Right lobe of liver (tissue), 4 donors: ENCODE results near the gene RBBP7.

ENCODE experiments used
- POLR2A ChIP-seq: fragments of 450-650 bp; IDR thresholded peaks from one replicate; pipeline ENCODE4 v1.6.1; 2017; ENCODE audit warnings: antibody characterized with exemption, mild to moderate bottlenecking
- TF ChIP-seq, protein P1 (sequence below), 4 donors: fragments of 200-600 bp in 3 of 4; fragments of 450-650 bp in 1 of 4; IDR thresholded peaks; one replicate each; pipeline versions ENCODE4 v1.5.1 to v1.8.0; 2016 to 2022; ENCODE audit warnings: antibody characterized with exemption in 4 of 4, mild to moderate bottlenecking in 2 of 4
- donor health status: DM: no; HTN: no; CAD: no.
- donor health status: DM: no; HTN: no; CAD: no.
- donor health status: DM: no; HTN: yes; CAD: no.

GRCh38 chrX:16867947-16868346 lies 2.2 kb downstream of the RBBP7 start:
- TF ChIP-seq, protein P1, sequence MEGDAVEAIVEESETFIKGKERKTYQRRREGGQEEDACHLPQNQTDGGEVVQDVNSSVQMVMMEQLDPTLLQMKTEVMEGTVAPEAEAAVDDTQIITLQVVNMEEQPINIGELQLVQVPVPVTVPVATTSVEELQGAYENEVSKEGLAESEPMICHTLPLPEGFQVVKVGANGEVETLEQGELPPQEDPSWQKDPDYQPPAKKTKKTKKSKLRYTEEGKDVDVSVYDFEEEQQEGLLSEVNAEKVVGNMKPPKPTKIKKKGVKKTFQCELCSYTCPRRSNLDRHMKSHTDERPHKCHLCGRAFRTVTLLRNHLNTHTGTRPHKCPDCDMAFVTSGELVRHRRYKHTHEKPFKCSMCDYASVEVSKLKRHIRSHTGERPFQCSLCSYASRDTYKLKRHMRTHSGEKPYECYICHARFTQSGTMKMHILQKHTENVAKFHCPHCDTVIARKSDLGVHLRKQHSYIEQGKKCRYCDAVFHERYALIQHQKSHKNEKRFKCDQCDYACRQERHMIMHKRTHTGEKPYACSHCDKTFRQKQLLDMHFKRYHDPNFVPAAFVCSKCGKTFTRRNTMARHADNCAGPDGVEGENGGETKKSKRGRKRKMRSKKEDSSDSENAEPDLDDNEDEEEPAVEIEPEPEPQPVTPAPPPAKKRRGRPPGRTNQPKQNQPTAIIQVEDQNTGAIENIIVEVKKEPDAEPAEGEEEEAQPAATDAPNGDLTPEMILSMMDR (IDR thresholded peaks at IDR 0.05), result no peak
- no peak for TF ChIP-seq POLR2A
